Activated B cell treated with CpG ODN at 0.5 μM for 24 hours (primary cell): ENCODE measurements around the gene ZNF786. TPM values are rescaled to one million over a fixed set of nuclear protein-coding genes. Genes with fewer than 3 reads are reported as not detected.

ENCODE experiments used
- ATAC-seq: fragments of 200-7000 bp; cut with Tn5 transposase; one replicate; pipeline ENCODE4 v1.10.0; 2021; ENCODE audit warnings: low read depth, mild to moderate bottlenecking, moderate library complexity
- CTCF ChIA-PET: fragments of 350-600 bp; sonication (Branson Sonifier 250); formaldehyde crosslinking; loops from one replicate; lab custom pipeline; 2021; ENCODE audit warnings: antibody characterized with exemption; lab: Charles Lee
- POLR2A ChIA-PET: fragments of 350-600 bp; sonication (Branson Sonifier 250); formaldehyde crosslinking; loops from one replicate; lab custom pipeline; 2021; ENCODE audit warnings: antibody characterized with exemption; lab: Charles Lee
- DNase-seq: peaks from one replicate; pipeline ENCODE4 v3.0.0; 2022
- H3K27ac Mint-ChIP-seq: one replicate; pipeline ENCODE4 v1.8.0; 2020; ENCODE audit warnings: mixed read lengths
- H3K27me3 Mint-ChIP-seq: one replicate; pipeline ENCODE4 v1.8.0; 2021; ENCODE audit warnings: mixed read lengths
- H3K36me3 Mint-ChIP-seq: one replicate; pipeline ENCODE4 v1.8.0; 2021; ENCODE audit warnings: low read depth, mixed read lengths
- H3K4me1 Mint-ChIP-seq: one replicate; pipeline ENCODE4 v1.8.0; 2021; ENCODE audit warnings: mixed read lengths
- H3K4me3 Mint-ChIP-seq: one replicate; pipeline ENCODE4 v1.8.0; 2020; ENCODE audit warnings: mild to moderate bottlenecking, mixed read lengths
- H3K9me3 Mint-ChIP-seq: one replicate; pipeline ENCODE4 v1.8.0; 2020; ENCODE audit warnings: mixed read lengths
- CTCF ChIP-seq: fragments of 200-600 bp; IDR thresholded peaks from one replicate; pipeline ENCODE4 v1.8.0; 2022; ENCODE audit warnings: antibody characterized with exemption, mild to moderate bottlenecking
- intact Hi-C: fragments of 100-400 bp; cut with micrococcal nuclease; formaldehyde crosslinking; loops from one replicate; pipeline ENCODE4 v1.15.1; 2024
- total RNA-seq: library from RNA; stranded (reverse); gene quantifications from 2 replicates; pipeline ENCODE4 v1.2.3, GENCODE V29; 2022

Gene ZNF786
- total RNA-seq, 1 donor from 2014 or later = 11.0 TPM

GRCh38 chr7:149074116-149074885 lies 16.2 kb downstream of the ZNF786 start:
- H3K4me1 Mint-ChIP-seq = no peaks in the 10 kb centered on the region
- DNase-seq (no peak), ATAC-seq (no peak)
- TF ChIP-seq CTCF = no peak
- intact Hi-C loops = no loop called here
- H3K27me3 Mint-ChIP-seq = no peaks in the 10 kb centered on the region
- no peak overlapping the region for H3K27ac Mint-ChIP-seq
- H3K9me3 Mint-ChIP-seq = no peaks in the 10 kb centered on the region
- H3K36me3 Mint-ChIP-seq = peaks cover 44% of the 10 kb centered on the region
- ChIA-PET CTCF (interaction anchor here (1.2 kb wide), 1 partner anchor 8 kb away, joined by 4 read pairs; no protein-coding TSS in a partner anchor), POLR2A (interaction anchor here (0.6 kb wide), 1 partner anchor 1823 kb away, joined by 3 read pairs; no protein-coding TSS in a partner anchor)
- H3K4me3 Mint-ChIP-seq = no peak overlapping the region

DNA sequence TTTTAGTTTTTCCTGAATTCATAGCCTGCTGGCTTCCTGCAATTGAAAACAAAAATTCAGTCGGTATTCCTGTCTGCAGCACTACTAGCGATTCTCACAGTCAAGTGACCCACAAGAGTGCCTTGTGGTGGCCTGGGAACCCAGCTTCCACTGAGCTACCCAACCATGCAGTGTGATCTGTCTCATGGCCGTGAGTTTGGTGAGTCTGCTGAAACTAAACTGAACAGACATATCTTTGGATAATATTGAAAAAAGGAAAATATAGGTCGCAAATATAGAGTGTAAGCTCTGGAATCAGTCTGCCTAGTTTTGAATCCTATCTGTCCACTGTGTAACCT lies 18.1 kb downstream of the ZNF786 start:
- no peak overlapping the region for H3K27ac Mint-ChIP-seq
- ATAC-seq (no peak), DNase-seq (no peak)
- CTCF ChIA-PET = interaction anchor here (1.6 to 2.0 kb wide), 2 partner anchors 65 to 67 kb away, joined by 6 to 8 read pairs; no protein-coding TSS in a partner anchor
- POLR2A ChIA-PET = no interaction called here
- peaks cover 4% of the 10 kb centered on the region for H3K4me1 Mint-ChIP-seq
- H3K9me3 Mint-ChIP-seq = no peaks in the 10 kb centered on the region
- no peak for TF ChIP-seq CTCF
- no peaks in the 10 kb centered on the region for H3K27me3 Mint-ChIP-seq
- no peak overlapping the region for H3K4me3 Mint-ChIP-seq
- H3K36me3 Mint-ChIP-seq = peaks cover 45% of the 10 kb centered on the region
- intact Hi-C loops = no loop called here

GRCh38 chr7:149071641-149072437 lies 18.7 kb downstream of the ZNF786 start:
- ATAC-seq (peak; percentile 45), DNase-seq (no peak)
- Mint-ChIP-seq H3K36me3 (peaks cover 40% of the 10 kb centered on the region), H3K9me3 (no peaks in the 10 kb centered on the region), H3K4me1 (peaks cover 4% of the 10 kb centered on the region), H3K4me3 (no peak overlapping the region), H3K27ac (no peak overlapping the region), H3K27me3 (no peaks in the 10 kb centered on the region)
- ChIA-PET CTCF (interaction anchor here (1.4 to 2.0 kb wide), 3 partner anchors 10 to 66 kb away, joined by 4 to 8 read pairs (median 6); no protein-coding TSS in a partner anchor), POLR2A (no interaction called here)
- intact Hi-C loops = no loop called here
- TF ChIP-seq CTCF = no peak

DNA sequence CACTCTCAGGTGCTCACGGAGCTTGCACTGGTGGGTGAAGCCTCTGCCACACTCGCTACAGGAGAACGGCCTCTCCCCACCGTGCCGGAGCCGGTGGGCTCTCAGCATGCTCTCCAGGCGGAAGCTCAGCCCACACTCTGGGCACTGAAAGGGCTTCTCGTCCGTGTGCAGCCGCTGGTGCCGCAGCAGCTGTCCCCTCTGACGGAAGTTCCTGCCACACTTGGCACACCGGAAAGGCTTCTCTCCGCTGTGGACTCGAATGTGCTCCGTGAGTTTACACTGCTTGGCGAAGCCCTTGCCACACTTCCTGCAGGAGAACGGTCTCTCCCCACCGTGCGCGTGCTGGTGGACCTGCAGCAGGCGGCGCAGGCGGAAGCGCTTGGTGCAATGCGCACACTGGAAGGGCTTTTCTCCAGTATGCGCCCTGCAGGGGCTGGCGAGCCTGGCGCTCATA lies 19.3 kb downstream of the ZNF786 start:
- Mint-ChIP-seq H3K27me3 (no peaks in the 10 kb centered on the region), H3K4me3 (no peak overlapping the region), H3K4me1 (peaks cover 4% of the 10 kb centered on the region), H3K9me3 (no peaks in the 10 kb centered on the region), H3K36me3 (peaks cover 37% of the 10 kb centered on the region), H3K27ac (no peak overlapping the region)
- DNase-seq (no peak), ATAC-seq (no peak)
- intact Hi-C loops = no loop called here
- TF ChIP-seq CTCF = no peak
- POLR2A ChIA-PET = no interaction called here
- CTCF ChIA-PET = interaction anchor here (1.4 kb wide), 1 partner anchor 9 kb away, joined by 4 read pairs; no protein-coding TSS in a partner anchor
